H9 (cell line): ENCODE measurements around the gene KIF18B. TPM values are rescaled to one million over a fixed set of nuclear protein-coding genes. Genes with fewer than 3 reads are reported as not detected.

Experiments used
- DNase-seq: peaks from one replicate; pipeline ENCODE4 v3.0.0-alpha.2; 2017
- H2AFZ ChIP-seq: one replicate; pipeline ENCODE4 v1.6.1; 2013; ENCODE audit warnings: mild to moderate bottlenecking, low read length, control low read depth, moderate library complexity
- H2AK5ac ChIP-seq: 2 replicates; pipeline ENCODE4 v1.6.1; 2013; ENCODE audit warnings: low read length, control low read depth, mixed read lengths; ENCODE audit not compliant: insufficient read length
- H2BK120ac ChIP-seq: one replicate; pipeline ENCODE4 v1.6.1; 2013; ENCODE audit warnings: low read depth, mild to moderate bottlenecking, low read length, control low read depth, inconsistent platforms; ENCODE audit not compliant: poor library complexity, severe bottlenecking
- H2BK12ac ChIP-seq: 2 replicates; pipeline ENCODE4 v1.6.1; 2013; ENCODE audit warnings: low read length, control low read depth, mixed read lengths, low read depth; ENCODE audit not compliant: insufficient read length
- H2BK15ac ChIP-seq: 2 replicates; pipeline ENCODE4 v1.6.1; 2013; ENCODE audit warnings: low read depth, low read length, control low read depth
- H2BK20ac ChIP-seq: one replicate; pipeline ENCODE4 v1.6.1; 2013; ENCODE audit warnings: low read depth, mild to moderate bottlenecking, low read length, control low read depth, inconsistent platforms; ENCODE audit not compliant: poor library complexity, severe bottlenecking
- H2BK5ac ChIP-seq: 2 replicates; pipeline ENCODE4 v1.6.1; 2013; ENCODE audit warnings: low read length, control low read depth, mixed read lengths; ENCODE audit not compliant: insufficient read length
- H3K14ac ChIP-seq: 2 replicates; pipeline ENCODE4 v1.6.1; 2013; ENCODE audit warnings: low read length, control low read depth; ENCODE audit not compliant: insufficient read depth
- H3K18ac ChIP-seq: 2 replicates; pipeline ENCODE4 v1.6.1; 2013; ENCODE audit warnings: low read depth, mild to moderate bottlenecking, mixed read lengths, low read length, control low read depth; ENCODE audit not compliant: insufficient read length
- H3K23ac ChIP-seq: 2 replicates; pipeline ENCODE4 v1.6.1; 2013; ENCODE audit warnings: low read length, control low read depth, mixed read lengths, low read depth; ENCODE audit not compliant: insufficient read length
- H3K23me2 ChIP-seq: 2 replicates; pipeline ENCODE4 v1.6.1; 2013; ENCODE audit warnings: low read depth, mild to moderate bottlenecking, mixed read lengths, low read length, control low read depth; ENCODE audit not compliant: insufficient read length, poor library complexity, severe bottlenecking
- H3K27ac ChIP-seq: 2 replicates; pipeline ENCODE4 v1.5.1; 2013; ENCODE audit warnings: low read length, control low read depth, mixed read lengths, low read depth; ENCODE audit not compliant: insufficient read length
- H3K27me3 ChIP-seq: 2 replicates; pipeline ENCODE4 v1.6.1; 2013; ENCODE audit warnings: low read length, control low read depth, inconsistent platforms; ENCODE audit not compliant: insufficient read depth
- H3K4ac ChIP-seq: 2 replicates; pipeline ENCODE4 v1.6.1; 2013; ENCODE audit warnings: low read depth, mild to moderate bottlenecking, control low read depth, inconsistent platforms, low read length, moderate library complexity
- H3K4me1 ChIP-seq: 2 replicates; pipeline ENCODE4 v1.6.1; 2013; ENCODE audit warnings: low read length, control low read depth, inconsistent platforms; ENCODE audit not compliant: insufficient read depth
- H3K4me2 ChIP-seq: 2 replicates; pipeline ENCODE4 v1.6.1; 2013; ENCODE audit warnings: low read length, control low read depth, mixed read lengths; ENCODE audit not compliant: insufficient read length, insufficient read depth
- H3K56ac ChIP-seq: 2 replicates; pipeline ENCODE4 v1.6.1; 2013; ENCODE audit warnings: low read depth, mild to moderate bottlenecking, mixed read lengths, low read length, control low read depth; ENCODE audit not compliant: insufficient read length
- H3K79me1 ChIP-seq: 2 replicates; pipeline ENCODE4 v1.6.1; 2013; ENCODE audit warnings: low read depth, mild to moderate bottlenecking, moderate library complexity, low read length, control low read depth, inconsistent platforms; ENCODE audit not compliant: insufficient read depth, poor library complexity, severe bottlenecking
- H3K79me2 ChIP-seq: 2 replicates; pipeline ENCODE4 v1.6.1; 2013; ENCODE audit warnings: low read length, control low read depth, inconsistent platforms; ENCODE audit not compliant: insufficient read depth
- H3K9ac ChIP-seq: 2 replicates; pipeline ENCODE4 v1.6.1; 2013; ENCODE audit warnings: low read length, control low read depth, mixed read lengths; ENCODE audit not compliant: insufficient read length; ENCODE audit errors: extremely low read depth
- H3K9me3 ChIP-seq: one replicate; pipeline ENCODE4 v1.6.1; 2013; ENCODE audit warnings: low read depth, low read length, inconsistent platforms; ENCODE audit not compliant: control insufficient read depth
- H3T11ph ChIP-seq: one replicate; pipeline ENCODE4 v1.6.1; 2013; ENCODE audit warnings: mild to moderate bottlenecking, low read length, control low read depth, inconsistent platforms
- H4K20me1 ChIP-seq: one replicate; pipeline ENCODE4 v1.6.1; 2013; ENCODE audit not compliant: control insufficient read depth, insufficient read length, insufficient read depth
- H4K5ac ChIP-seq: 2 replicates; pipeline ENCODE4 v1.6.1; 2013; ENCODE audit warnings: low read depth, mild to moderate bottlenecking, mixed read lengths, low read length, control low read depth; ENCODE audit not compliant: insufficient read length
- H4K8ac ChIP-seq: replicated peaks from 2 replicates; pipeline ENCODE4 v1.6.1; 2013; ENCODE audit warnings: low read length, control low read depth, mixed read lengths, low read depth; ENCODE audit not compliant: insufficient read length
- H4K91ac ChIP-seq: 2 replicates; pipeline ENCODE4 v1.6.1; 2013; ENCODE audit warnings: low read depth, mild to moderate bottlenecking, moderate library complexity, mixed read lengths, low read length, control low read depth; ENCODE audit not compliant: insufficient read length
- H3K27ac Mint-ChIP-seq, 3 experiments: 2 replicates in 2 of 3; 3 replicates in 1 of 3; pipeline ENCODE4 v1.8.0; 2020 to 2021; ENCODE audit warnings: mixed read lengths in 3 of 3, mild to moderate bottlenecking in 1 of 3, moderate library complexity in 1 of 3
- H3K27me3 Mint-ChIP-seq: 2 replicates; pipeline ENCODE4 v1.8.0; 2021; ENCODE audit warnings: low read depth, mild to moderate bottlenecking, moderate library complexity, mixed read lengths
- H3K36me3 Mint-ChIP-seq, 3 experiments: 2 replicates in 2 of 3; 3 replicates in 1 of 3; pipeline ENCODE4 v1.8.0; 2020 to 2021; ENCODE audit warnings: low read depth in 3 of 3, mixed read lengths in 3 of 3; ENCODE audit not compliant: insufficient read depth in 1 of 3
- H3K4me1 Mint-ChIP-seq, 2 experiments: 2 replicates each; pipeline ENCODE4 v1.8.0; 2020; ENCODE audit warnings: mixed read lengths in 2 of 2
- H3K4me3 Mint-ChIP-seq, 2 experiments: 2 replicates in 1 of 2; 3 replicates in 1 of 2; pipeline ENCODE4 v1.8.0; 2020 to 2021; ENCODE audit warnings: mild to moderate bottlenecking in 2 of 2, mixed read lengths in 2 of 2, moderate library complexity in 1 of 2
- H3K9me3 Mint-ChIP-seq, 2 experiments: 2 replicates in 1 of 2; 3 replicates in 1 of 2; pipeline ENCODE4 v1.8.0; 2020; ENCODE audit warnings: mild to moderate bottlenecking in 2 of 2, mixed read lengths in 2 of 2, moderate library complexity in 1 of 2
- CTCF ChIP-seq: fragments of 200-600 bp; sonication (generic); conservative IDR thresholded peaks from 3 replicates; pipeline ENCODE4 v1.8.0; 2021; ENCODE audit warnings: antibody characterized with exemption, mild to moderate bottlenecking
- WGBS: extraction: QIAGEN DNeasy Blood & Tissue Kit; methylation state at CpG from one replicate; pipeline ENCODE4 v1.1.7; 2013; ENCODE audit warnings: missing lambda C conversion rate, low lambda C conversion rate, mixed read lengths; ENCODE audit not compliant: insufficient read length; ENCODE audit errors: extremely low coverage; 5-methylcytosine and 5-hydroxymethylcytosine counted together
- total RNA-seq: library from RNA; stranded (reverse); gene quantifications from 2 replicates; pipeline ENCODE4 v1.2.1, GENCODE V29; 2021

The KIF18B gene
- total RNA-seq, 1 experiment from 2014 or later, result 51.8 TPM

DNA sequence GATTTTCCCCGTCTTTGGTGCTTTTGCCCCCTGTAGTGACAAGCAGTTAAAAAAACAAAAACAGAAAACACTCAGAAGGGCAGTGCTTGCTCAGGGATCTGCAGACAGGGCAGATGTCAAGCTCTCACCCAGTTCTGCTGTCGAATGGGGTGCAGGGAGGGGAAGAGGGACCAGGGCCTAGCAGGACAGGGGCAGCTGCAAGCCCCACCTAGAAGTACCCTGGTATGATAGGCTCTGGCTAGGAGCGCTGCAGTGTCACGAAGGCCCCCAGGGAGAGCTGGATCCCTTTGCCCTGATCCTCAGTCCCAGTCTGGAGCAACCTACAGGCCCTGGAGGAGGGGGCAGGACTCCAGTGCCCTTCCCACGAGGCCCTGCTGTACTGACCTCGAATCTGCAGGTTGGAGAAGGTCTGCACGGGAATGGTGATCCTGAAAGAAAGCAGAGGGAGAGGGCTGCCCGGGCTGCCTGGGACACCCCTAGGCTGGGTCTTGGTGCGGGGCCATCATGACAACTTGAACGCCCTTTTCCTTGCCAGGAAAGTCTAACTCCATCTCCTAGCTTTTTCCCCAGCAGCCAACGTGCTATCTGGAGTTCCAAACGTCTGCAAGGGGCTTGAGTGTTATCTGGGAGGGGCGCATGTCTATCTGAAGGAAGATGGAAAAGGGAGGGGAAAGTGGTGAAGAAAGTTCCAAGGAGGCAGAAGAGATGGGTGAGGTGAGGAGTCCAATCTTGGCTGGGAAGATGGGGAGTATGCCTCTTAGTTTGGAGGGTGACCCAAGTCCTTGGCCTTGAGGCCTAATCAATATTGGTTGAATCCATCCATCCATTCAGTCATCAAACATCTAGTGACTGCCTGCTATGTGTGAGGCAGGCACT is 37.1 kb downstream of the KIF18B start:
- Histone ChIP-seq H3K23ac (no peak overlapping the region), H3K14ac (no peak overlapping the region), H3K18ac (no peak overlapping the region), H3K9ac (no peak overlapping the region), H3K4me1 (peaks cover 2% of the 10 kb centered on the region; the same call in 1 of the 2 replicates), H2BK12ac (no peak overlapping the region), H4K8ac (no peak overlapping the region), H4K91ac (no peak overlapping the region), H3K79me2 (no peaks in the 10 kb centered on the region), H3K9me3 (no peaks in the 10 kb centered on the region), H4K5ac (no peak overlapping the region), H4K20me1 (no peaks in the 10 kb centered on the region), H3K4me2 (peak overlapping the region; percentile 35), H3T11ph (no peak overlapping the region), H2AFZ (no peak overlapping the region), H2BK5ac (no peak overlapping the region), H2BK120ac (no peak overlapping the region), H2AK5ac (no peak overlapping the region), H3K56ac (no peak overlapping the region), H2BK15ac (no peak overlapping the region), H3K23me2 (peaks cover 6% of the 10 kb centered on the region), H3K4ac (no peak overlapping the region), H3K79me1 (no peaks in the 10 kb centered on the region), H3K27me3 (peaks cover 2% of the 10 kb centered on the region; the same call in 1 of the 2 replicates), H3K27ac (no peak overlapping the region), H2BK20ac (no peak overlapping the region)
- TF ChIP-seq CTCF, result no peak
- Mint-ChIP-seq H3K27ac (no peak overlapping the region), H3K4me1 (peaks cover 14 to 18% of the 10 kb centered on the region in 2 experiments), H3K9me3 (no peaks in the 10 kb centered on the region), H3K4me3 (peak overlapping the region; percentile 63 to 80), H3K36me3 (no peaks in the 10 kb centered on the region), H3K27me3 (peaks cover 52% of the 10 kb centered on the region)
- no peak for DNase-seq
- WGBS, result no CpG with 5 or more reads among the region's 13 CpGs
